WTC11 (cell line): Measurements from ENCODE around the gene TMEM38A. TPM values are rescaled to one million over a fixed set of nuclear protein-coding genes. Genes with fewer than 3 reads are reported as not detected.
A peak's percentile ranks its signal among the peaks of the same experiment; 100 is the strongest.

Experiments used
- ATAC-seq: fragments of 200-7000 bp; cut with Tn5 transposase; 2 replicates; pipeline ENCODE4 v1.10.0; 2021; ENCODE audit warnings: mild to moderate bottlenecking, moderate library complexity
- CTCF ChIA-PET: fragments of 300-600 bp; sonication (Branson Sonifier 250); formaldehyde crosslinking; loops from one replicate; lab custom pipeline; 2021; ENCODE audit warnings: antibody characterized with exemption; lab: Charles Lee
- POLR2A ChIA-PET: fragments of 350-600 bp; sonication (Branson Sonifier 250); formaldehyde crosslinking; loops from one replicate; lab custom pipeline; 2021; ENCODE audit warnings: antibody characterized with exemption; lab: Charles Lee
- DNase-seq: peaks from one replicate; pipeline ENCODE4 v3.0.0; 2021; ENCODE audit warnings: low spot score
- H3K27ac Mint-ChIP-seq: 2 replicates; pipeline ENCODE4 v1.8.0; 2021; ENCODE audit warnings: mixed read lengths
- H3K27me3 Mint-ChIP-seq: 2 replicates; pipeline ENCODE4 v1.8.0; 2021; ENCODE audit warnings: low read depth, mild to moderate bottlenecking, moderate library complexity, mixed read lengths
- H3K36me3 Mint-ChIP-seq: 2 replicates; pipeline ENCODE4 v1.8.0; 2021; ENCODE audit warnings: mixed read lengths
- H3K4me1 Mint-ChIP-seq: 2 replicates; pipeline ENCODE4 v1.8.0; 2022; ENCODE audit warnings: mixed read lengths
- H3K4me3 Mint-ChIP-seq: 2 replicates; pipeline ENCODE4 v1.8.0; 2021; ENCODE audit warnings: mild to moderate bottlenecking, moderate library complexity, mixed read lengths
- H3K9me3 Mint-ChIP-seq: 2 replicates; pipeline ENCODE4 v1.8.0; 2021; ENCODE audit warnings: mixed read lengths
- CREB1 ChIP-seq: sonication (generic); formaldehyde crosslinking; IDR thresholded peaks from 2 replicates; pipeline ENCODE4 v1.8.0; 2023; ENCODE audit warnings: mild to moderate bottlenecking, missing genetic modification reagents
- CREM ChIP-seq: sonication (generic); formaldehyde crosslinking; IDR thresholded peaks from 2 replicates; pipeline ENCODE4 v1.8.1; 2022; ENCODE audit warnings: mild to moderate bottlenecking, missing genetic modification reagents, moderate library complexity
- EMX1 ChIP-seq: fragments of 250-450 bp; sonication (Bioruptor Pico); IDR thresholded peaks from 2 replicates; pipeline ENCODE4 v1.8.0; 2021; ENCODE audit warnings: mild to moderate bottlenecking
- ETV6 ChIP-seq: sonication (generic); formaldehyde crosslinking; IDR thresholded peaks from 2 replicates; pipeline ENCODE4 v1.8.1; 2022; ENCODE audit warnings: mild to moderate bottlenecking, missing genetic modification reagents
- FOXK1 ChIP-seq: sonication (generic); formaldehyde crosslinking; IDR thresholded peaks from 2 replicates; pipeline ENCODE4 v1.8.0; 2022; ENCODE audit warnings: mild to moderate bottlenecking, moderate library complexity, missing genetic modification reagents
- FOXP1 ChIP-seq: sonication (generic); formaldehyde crosslinking; IDR thresholded peaks from 2 replicates; pipeline ENCODE4 v1.8.0; 2022; ENCODE audit warnings: missing genetic modification reagents, mild to moderate bottlenecking, moderate library complexity, borderline replicate concordance
- GABPB1 ChIP-seq: sonication (generic); formaldehyde crosslinking; IDR thresholded peaks from 2 replicates; pipeline ENCODE4 v1.8.1; 2023; ENCODE audit warnings: mild to moderate bottlenecking, missing genetic modification reagents
- JUN ChIP-seq: sonication (generic); formaldehyde crosslinking; IDR thresholded peaks from 2 replicates; pipeline ENCODE4 v1.8.0; 2023; ENCODE audit warnings: mild to moderate bottlenecking, missing genetic modification reagents
- MYBL2 ChIP-seq: sonication (generic); formaldehyde crosslinking; IDR thresholded peaks from 2 replicates; pipeline ENCODE4 v1.8.1; 2023; ENCODE audit warnings: mild to moderate bottlenecking, moderate library complexity, missing genetic modification reagents
- NFYB ChIP-seq: sonication (generic); formaldehyde crosslinking; conservative IDR thresholded peaks from 2 replicates; pipeline ENCODE4 v1.8.0; 2022; ENCODE audit warnings: low read depth, missing genetic modification reagents
- OVOL2 ChIP-seq: fragments of 250-450 bp; sonication (Bioruptor Pico); IDR thresholded peaks from 2 replicates; pipeline ENCODE4 v1.9.0; 2021; ENCODE audit warnings: mild to moderate bottlenecking, borderline replicate concordance
- SMAD3 ChIP-seq: sonication (generic); formaldehyde crosslinking; IDR thresholded peaks from 2 replicates; pipeline ENCODE4 v1.8.0; 2022; ENCODE audit warnings: missing genetic modification reagents, mild to moderate bottlenecking, borderline replicate concordance
- SP1 ChIP-seq: sonication (generic); formaldehyde crosslinking; conservative IDR thresholded peaks from 2 replicates; pipeline ENCODE4 v1.8.1; 2022; ENCODE audit warnings: missing genetic modification reagents
- ZNF219 ChIP-seq: sonication (generic); formaldehyde crosslinking; IDR thresholded peaks from 2 replicates; pipeline ENCODE4 v1.8.0; 2023; ENCODE audit warnings: missing genetic modification reagents, mild to moderate bottlenecking, borderline replicate concordance
- ZNF232 ChIP-seq: sonication (generic); formaldehyde crosslinking; IDR thresholded peaks from 2 replicates; pipeline ENCODE4 v1.8.0; 2022; ENCODE audit warnings: mild to moderate bottlenecking, missing genetic modification reagents
- ZNF423 ChIP-seq: fragments of 250-450 bp; sonication (Bioruptor Pico); IDR thresholded peaks from 2 replicates; pipeline ENCODE4 v2.1.2; 2022; ENCODE audit warnings: mild to moderate bottlenecking, moderate library complexity
- total RNA-seq: library from RNA; stranded (reverse); gene quantifications from 3 replicates; pipeline ENCODE4 v1.2.3, GENCODE V29; 2021
- TF ChIP-seq, protein P1 (sequence below): sonication (generic); formaldehyde crosslinking; IDR thresholded peaks from 2 replicates; pipeline ENCODE4 v1.8.0; 2022; ENCODE audit warnings: mild to moderate bottlenecking, missing genetic modification reagents
- TF ChIP-seq, protein P2 (sequence below): sonication (generic); formaldehyde crosslinking; IDR thresholded peaks from 2 replicates; pipeline ENCODE4 v1.8.1; 2022; ENCODE audit warnings: mild to moderate bottlenecking, moderate library complexity, missing genetic modification reagents
- TF ChIP-seq, protein P3 (sequence below): sonication (generic); formaldehyde crosslinking; IDR thresholded peaks from 2 replicates; pipeline ENCODE4 v1.8.0; 2022; ENCODE audit warnings: mild to moderate bottlenecking, missing genetic modification reagents
- TF ChIP-seq, protein P4 (sequence below): sonication (generic); formaldehyde crosslinking; IDR thresholded peaks from 2 replicates; pipeline ENCODE4 v1.8.0; 2022; ENCODE audit warnings: mild to moderate bottlenecking, missing genetic modification reagents
- TF ChIP-seq, protein P5 (sequence below): sonication (generic); formaldehyde crosslinking; IDR thresholded peaks from 2 replicates; pipeline ENCODE4 v1.8.0; 2023; ENCODE audit warnings: missing genetic modification reagents
- TF ChIP-seq, protein P6 (sequence below): sonication (generic); formaldehyde crosslinking; IDR thresholded peaks from 2 replicates; pipeline ENCODE4 v1.8.1; 2023; ENCODE audit warnings: mild to moderate bottlenecking, missing genetic modification reagents
- TF ChIP-seq, protein P7 (sequence below): fragments of 250-450 bp; sonication (Bioruptor Pico); conservative IDR thresholded peaks from 2 replicates; pipeline ENCODE4 v1.9.0; 2021; ENCODE audit warnings: mild to moderate bottlenecking
- TF ChIP-seq, protein P8 (sequence below): sonication (generic); formaldehyde crosslinking; IDR thresholded peaks from 2 replicates; pipeline ENCODE4 v1.8.1; 2023; ENCODE audit warnings: mild to moderate bottlenecking, moderate library complexity, missing genetic modification reagents

TMEM38A gene
- total RNA-seq, 1 experiment from 2014 or later = 9.5 TPM

DNA sequence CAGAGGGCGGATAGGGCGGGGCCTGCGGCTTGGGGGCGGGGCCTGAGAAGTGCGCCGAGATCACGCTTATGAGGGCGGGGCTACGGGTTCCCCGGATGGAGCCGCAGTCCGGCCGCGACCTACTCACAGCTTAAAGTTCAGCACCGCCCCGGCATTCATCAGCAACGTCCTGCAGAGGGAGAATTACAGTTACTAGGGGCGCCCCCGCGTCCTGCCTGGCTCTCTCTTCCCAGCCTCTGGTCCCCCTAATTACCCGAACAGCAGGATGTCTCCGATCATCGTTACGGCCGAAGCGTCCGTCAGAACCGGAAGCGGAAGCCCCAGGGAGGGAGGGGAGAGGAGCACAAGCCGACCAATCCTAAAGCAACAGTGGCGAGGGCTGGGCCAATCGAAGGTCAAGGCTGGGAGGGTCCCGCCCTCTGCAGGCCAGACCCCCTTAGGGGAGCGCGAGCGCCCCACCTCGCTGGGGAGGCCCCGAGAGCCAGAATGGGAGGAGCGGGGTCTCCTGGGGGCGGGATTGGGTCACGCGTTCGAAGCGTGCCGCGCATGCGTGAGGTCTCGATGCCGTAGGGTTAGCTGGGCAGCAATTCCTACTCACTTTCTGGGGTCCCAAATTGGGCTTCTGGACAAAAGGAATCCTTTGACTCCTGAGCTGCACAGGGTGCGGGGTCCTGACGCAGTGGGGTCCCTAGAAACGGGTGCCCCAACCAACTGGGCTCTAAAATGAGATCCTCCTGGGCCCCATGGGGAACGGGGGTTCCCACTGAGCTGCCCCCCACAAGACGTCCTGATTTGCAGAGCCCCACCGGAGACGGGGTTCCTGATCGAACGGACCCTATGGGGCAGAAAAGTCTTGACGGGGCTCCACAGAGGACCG is 869 bp upstream of the TMEM38A start, which contains the start of gene SMIM7:
TSS of gene SMIM7 (minus strand) at position 313 of the 877 bp plus-strand sequence. CDS start at position 279, 34 bp downstream.
- Mint-ChIP-seq H3K27ac (peak within 1 kb of the TSS; percentile 100), H3K27me3 (no peaks in the 10 kb centered on the region; the same call in 1 of the 2 replicates), H3K9me3 (no peaks in the 10 kb centered on the region), H3K4me1 (peaks cover 11% of the 10 kb centered on the region), H3K36me3 (peaks cover 33% of the 10 kb centered on the region), H3K4me3 (peak within 1 kb of the TSS; percentile 98)
- peak; percentile 98 for ATAC-seq
- CTCF ChIA-PET = interaction anchor here (0.9 to 1.6 kb wide), 3 partner anchors 32 to 555 kb away, joined by 3 to 7 read pairs (median 3); partner anchors contain the start of genes MED26 and USE1
- DNase-seq = peak; percentile 99
- POLR2A ChIA-PET = interaction anchor here (0.8 to 1.2 kb wide), 2 partner anchors 13 to 27 kb away, joined by 3 to 6 read pairs; no protein-coding TSS in a partner anchor
- peak; percentile 76; the same call in 1 of the 2 replicates for TF ChIP-seq ETV6 (CRISPR knock-in tag)
- TF ChIP-seq JUN = peak; percentile 30; the same call in 1 of the 2 replicates
- TF ChIP-seq, protein P1, sequence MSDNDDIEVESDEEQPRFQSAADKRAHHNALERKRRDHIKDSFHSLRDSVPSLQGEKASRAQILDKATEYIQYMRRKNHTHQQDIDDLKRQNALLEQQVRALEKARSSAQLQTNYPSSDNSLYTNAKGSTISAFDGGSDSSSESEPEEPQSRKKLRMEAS (CRISPR knock-in tag) = peak; percentile 95; the same call in 1 of the 2 replicates
- TF ChIP-seq NFYB (CRISPR knock-in tag) = peak; percentile 92
- peak; percentile 96 for TF ChIP-seq SP1 (CRISPR knock-in tag)
- TF ChIP-seq FOXP1 (CRISPR knock-in tag) = peak; percentile 49; the same call in 1 of the 2 replicates
- TF ChIP-seq, protein P2, sequence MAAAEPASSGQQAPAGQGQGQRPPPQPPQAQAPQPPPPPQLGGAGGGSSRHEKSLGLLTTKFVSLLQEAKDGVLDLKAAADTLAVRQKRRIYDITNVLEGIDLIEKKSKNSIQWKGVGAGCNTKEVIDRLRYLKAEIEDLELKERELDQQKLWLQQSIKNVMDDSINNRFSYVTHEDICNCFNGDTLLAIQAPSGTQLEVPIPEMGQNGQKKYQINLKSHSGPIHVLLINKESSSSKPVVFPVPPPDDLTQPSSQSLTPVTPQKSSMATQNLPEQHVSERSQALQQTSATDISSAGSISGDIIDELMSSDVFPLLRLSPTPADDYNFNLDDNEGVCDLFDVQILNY (CRISPR knock-in tag) = peak; percentile 79
- no peak; the same call in 1 of the 2 replicates for TF ChIP-seq ZNF219 (CRISPR knock-in tag)
- TF ChIP-seq CREM (CRISPR knock-in tag) = peak; percentile 55; the same call in 1 of the 2 replicates
- TF ChIP-seq, protein P3, sequence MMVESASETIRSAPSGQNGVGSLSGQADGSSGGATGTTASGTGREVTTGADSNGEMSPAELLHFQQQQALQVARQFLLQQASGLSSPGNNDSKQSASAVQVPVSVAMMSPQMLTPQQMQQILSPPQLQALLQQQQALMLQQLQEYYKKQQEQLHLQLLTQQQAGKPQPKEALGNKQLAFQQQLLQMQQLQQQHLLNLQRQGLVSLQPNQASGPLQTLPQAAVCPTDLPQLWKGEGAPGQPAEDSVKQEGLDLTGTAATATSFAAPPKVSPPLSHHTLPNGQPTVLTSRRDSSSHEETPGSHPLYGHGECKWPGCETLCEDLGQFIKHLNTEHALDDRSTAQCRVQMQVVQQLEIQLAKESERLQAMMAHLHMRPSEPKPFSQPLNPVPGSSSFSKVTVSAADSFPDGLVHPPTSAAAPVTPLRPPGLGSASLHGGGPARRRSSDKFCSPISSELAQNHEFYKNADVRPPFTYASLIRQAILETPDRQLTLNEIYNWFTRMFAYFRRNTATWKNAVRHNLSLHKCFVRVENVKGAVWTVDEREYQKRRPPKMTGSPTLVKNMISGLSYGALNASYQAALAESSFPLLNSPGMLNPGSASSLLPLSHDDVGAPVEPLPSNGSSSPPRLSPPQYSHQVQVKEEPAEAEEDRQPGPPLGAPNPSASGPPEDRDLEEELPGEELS (CRISPR knock-in tag) = peak; percentile 35
- TF ChIP-seq, protein P4, sequence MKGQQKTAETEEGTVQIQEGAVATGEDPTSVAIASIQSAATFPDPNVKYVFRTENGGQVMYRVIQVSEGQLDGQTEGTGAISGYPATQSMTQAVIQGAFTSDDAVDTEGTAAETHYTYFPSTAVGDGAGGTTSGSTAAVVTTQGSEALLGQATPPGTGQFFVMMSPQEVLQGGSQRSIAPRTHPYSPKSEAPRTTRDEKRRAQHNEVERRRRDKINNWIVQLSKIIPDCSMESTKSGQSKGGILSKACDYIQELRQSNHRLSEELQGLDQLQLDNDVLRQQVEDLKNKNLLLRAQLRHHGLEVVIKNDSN (CRISPR knock-in tag) = peak; percentile 71; the same call in 1 of the 2 replicates
- no peak for TF ChIP-seq OVOL2 (CRISPR knock-in tag)
- TF ChIP-seq, protein P5, sequence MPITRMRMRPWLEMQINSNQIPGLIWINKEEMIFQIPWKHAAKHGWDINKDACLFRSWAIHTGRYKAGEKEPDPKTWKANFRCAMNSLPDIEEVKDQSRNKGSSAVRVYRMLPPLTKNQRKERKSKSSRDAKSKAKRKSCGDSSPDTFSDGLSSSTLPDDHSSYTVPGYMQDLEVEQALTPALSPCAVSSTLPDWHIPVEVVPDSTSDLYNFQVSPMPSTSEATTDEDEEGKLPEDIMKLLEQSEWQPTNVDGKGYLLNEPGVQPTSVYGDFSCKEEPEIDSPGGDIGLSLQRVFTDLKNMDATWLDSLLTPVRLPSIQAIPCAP (CRISPR knock-in tag) = peak; percentile 15; the same call in 1 of the 2 replicates
- peak; percentile 56; the same call in 1 of the 2 replicates for TF ChIP-seq MYBL2 (CRISPR knock-in tag)
- TF ChIP-seq ZNF423 = no peak
- TF ChIP-seq, protein P6, sequence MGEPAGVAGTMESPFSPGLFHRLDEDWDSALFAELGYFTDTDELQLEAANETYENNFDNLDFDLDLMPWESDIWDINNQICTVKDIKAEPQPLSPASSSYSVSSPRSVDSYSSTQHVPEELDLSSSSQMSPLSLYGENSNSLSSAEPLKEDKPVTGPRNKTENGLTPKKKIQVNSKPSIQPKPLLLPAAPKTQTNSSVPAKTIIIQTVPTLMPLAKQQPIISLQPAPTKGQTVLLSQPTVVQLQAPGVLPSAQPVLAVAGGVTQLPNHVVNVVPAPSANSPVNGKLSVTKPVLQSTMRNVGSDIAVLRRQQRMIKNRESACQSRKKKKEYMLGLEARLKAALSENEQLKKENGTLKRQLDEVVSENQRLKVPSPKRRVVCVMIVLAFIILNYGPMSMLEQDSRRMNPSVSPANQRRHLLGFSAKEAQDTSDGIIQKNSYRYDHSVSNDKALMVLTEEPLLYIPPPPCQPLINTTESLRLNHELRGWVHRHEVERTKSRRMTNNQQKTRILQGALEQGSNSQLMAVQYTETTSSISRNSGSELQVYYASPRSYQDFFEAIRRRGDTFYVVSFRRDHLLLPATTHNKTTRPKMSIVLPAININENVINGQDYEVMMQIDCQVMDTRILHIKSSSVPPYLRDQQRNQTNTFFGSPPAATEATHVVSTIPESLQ (CRISPR knock-in tag) = no peak
- TF ChIP-seq SMAD3 (CRISPR knock-in tag) = 0 out of 2 replicates have a peak, but pooled peaks have one; percentile 50
- no peak for TF ChIP-seq EMX1 (CRISPR knock-in tag)
- TF ChIP-seq, protein P7, sequence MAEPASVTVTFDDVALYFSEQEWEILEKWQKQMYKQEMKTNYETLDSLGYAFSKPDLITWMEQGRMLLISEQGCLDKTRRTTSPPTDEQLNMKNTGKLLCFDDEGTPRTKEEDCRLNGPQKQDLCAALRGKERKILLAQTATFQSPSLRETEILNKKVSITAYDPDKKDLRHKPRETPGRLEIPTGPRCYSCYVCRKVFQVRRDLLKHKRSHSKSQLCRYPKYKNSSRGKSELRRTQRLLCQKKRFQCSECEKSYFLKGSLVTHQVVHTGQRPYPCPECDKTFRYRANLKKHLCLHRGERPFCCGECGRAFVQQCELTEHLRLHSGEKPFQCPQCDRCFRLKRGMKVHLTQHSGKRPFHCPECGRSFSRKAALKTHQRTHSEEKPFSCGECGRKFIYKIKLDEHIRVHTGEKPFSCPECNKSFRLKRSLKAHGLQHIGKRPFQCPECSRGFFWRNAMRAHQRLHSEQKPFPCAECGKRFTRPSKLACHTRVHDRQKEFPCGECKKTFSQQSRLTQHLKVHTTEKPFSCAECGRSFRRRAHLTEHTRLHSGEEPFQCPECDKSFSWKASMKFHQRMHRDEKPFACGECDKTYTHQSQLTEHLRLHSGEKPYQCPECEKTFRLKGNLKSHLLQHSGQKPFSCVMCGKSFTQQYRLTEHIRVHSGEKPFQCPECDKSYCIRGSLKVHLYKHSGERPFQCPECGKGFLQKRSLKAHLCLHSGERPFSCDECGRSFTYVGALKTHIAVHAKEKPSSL (CRISPR knock-in tag) = no peak
- TF ChIP-seq CREB1 (CRISPR knock-in tag) = 0 out of 2 replicates have a peak, but pooled peaks have one; percentile 43
- TF ChIP-seq GABPB1 (CRISPR knock-in tag) = peak; percentile 73
- TF ChIP-seq, protein P8, sequence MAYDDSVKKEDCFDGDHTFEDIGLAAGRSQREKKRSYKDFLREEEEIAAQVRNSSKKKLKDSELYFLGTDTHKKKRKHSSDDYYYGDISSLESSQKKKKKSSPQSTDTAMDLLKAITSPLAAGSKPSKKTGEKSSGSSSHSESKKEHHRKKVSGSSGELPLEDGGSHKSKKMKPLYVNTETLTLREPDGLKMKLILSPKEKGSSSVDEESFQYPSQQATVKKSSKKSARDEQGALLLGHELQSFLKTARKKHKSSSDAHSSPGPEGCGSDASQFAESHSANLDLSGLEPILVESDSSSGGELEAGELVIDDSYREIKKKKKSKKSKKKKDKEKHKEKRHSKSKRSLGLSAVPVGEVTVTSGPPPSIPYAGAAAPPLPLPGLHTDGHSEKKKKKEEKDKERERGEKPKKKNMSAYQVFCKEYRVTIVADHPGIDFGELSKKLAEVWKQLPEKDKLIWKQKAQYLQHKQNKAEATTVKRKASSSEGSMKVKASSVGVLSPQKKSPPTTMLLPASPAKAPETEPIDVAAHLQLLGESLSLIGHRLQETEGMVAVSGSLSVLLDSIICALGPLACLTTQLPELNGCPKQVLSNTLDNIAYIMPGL = 0 out of 2 replicates have a peak, but pooled peaks have one; percentile 28
- TF ChIP-seq FOXK1 = peak; percentile 44
- TF ChIP-seq ZNF232 (CRISPR knock-in tag) = peak; percentile 51; the same call in 1 of the 2 replicates
